ENCODE data around the gene MDFI.

DNA sequence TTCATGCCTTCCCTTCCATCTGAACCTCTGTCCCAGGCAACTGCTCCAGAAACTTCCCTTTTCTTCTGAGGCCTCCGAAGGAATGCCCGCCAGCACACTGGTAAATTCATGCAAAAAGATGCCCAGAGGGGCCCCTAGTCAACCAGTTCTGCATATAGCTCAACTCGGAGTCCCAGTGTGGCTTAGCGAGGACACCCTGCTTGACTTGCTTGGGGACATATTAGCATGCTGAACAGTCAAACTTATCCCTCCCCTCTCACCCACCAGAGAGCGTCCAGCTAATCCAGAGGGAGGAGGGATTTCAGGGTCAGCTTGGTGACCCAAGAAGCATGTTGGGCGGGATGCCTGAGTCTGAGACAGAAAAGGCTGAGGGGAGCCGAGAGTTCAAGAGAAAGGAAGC lies 23.0 kb upstream of the MDFI start:
- TF ChIP-seq, protein P1, sequence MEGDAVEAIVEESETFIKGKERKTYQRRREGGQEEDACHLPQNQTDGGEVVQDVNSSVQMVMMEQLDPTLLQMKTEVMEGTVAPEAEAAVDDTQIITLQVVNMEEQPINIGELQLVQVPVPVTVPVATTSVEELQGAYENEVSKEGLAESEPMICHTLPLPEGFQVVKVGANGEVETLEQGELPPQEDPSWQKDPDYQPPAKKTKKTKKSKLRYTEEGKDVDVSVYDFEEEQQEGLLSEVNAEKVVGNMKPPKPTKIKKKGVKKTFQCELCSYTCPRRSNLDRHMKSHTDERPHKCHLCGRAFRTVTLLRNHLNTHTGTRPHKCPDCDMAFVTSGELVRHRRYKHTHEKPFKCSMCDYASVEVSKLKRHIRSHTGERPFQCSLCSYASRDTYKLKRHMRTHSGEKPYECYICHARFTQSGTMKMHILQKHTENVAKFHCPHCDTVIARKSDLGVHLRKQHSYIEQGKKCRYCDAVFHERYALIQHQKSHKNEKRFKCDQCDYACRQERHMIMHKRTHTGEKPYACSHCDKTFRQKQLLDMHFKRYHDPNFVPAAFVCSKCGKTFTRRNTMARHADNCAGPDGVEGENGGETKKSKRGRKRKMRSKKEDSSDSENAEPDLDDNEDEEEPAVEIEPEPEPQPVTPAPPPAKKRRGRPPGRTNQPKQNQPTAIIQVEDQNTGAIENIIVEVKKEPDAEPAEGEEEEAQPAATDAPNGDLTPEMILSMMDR (IDR thresholded peaks at IDR 0.05), result no peak
- no peak for TF ChIP-seq POLR2A (IDR thresholded peaks at IDR 0.05)
